Activated T-cell treated with anti-CD3 and anti-CD28 coated beads for 1 hour (primary cell): ENCODE data around the gene TNNI3K.

Source experiments
- DNase-seq: peaks from one replicate; pipeline ENCODE4 v3.0.0-alpha.2; 2020; ENCODE audit warnings: low read depth

TNNI3K gene

GRCh38 chr1:74392186-74392585 lies 157.0 kb downstream of the TNNI3K start:
- no peak for DNase-seq

DNA sequence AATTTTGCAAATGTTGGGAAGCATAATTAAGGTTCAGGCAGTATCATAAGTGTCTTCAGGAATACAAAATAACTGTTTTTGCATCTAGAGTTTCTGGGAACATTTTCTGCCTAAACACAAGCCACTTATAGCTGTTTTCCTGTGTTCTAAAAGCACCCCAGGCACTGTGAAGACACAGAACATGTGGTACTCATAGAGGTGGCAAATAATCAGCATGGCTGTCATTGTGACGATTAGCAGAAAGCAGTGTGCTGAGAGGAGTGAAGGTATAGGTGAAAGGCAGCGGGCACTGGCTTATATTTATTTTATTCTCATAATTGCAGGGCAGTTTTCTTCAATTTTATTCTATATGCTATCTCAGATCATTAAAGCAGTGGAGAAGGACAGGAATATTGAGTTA lies 157.7 kb downstream of the TNNI3K start:
- DNase-seq = no peak

DNA sequence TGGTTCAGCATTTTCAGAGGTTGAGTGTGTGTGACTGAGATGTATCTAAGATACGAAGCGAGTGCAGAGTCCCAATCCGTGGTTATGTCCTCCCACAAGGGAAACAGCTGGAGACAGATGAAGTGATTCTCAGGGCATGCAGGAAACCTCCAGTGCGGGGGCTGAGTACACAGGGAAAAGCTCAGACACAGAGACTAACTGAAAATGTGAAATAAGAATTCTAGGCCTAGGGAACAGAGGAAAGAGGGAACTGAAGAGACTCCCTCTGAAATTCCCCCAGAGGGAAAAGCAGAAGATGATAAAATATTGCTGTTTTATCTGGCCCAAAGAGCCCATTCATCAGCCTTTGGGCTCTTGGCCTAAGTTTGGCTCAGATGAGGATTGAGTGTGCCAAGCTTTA lies 160.4 kb downstream of the TNNI3K start:
- DNase-seq = no peak

- DNase-seq = no peak
Measured at GRCh38 chr1:74396462-74396861, 161.3 kb downstream of the TNNI3K start.

- no peak for DNase-seq
Measured at GRCh38 chr1:74396933-74397332, 161.7 kb downstream of the TNNI3K start.

- DNase-seq = no peak
Measured at GRCh38 chr1:74399249-74399648, 164.1 kb downstream of the TNNI3K start.

DNA sequence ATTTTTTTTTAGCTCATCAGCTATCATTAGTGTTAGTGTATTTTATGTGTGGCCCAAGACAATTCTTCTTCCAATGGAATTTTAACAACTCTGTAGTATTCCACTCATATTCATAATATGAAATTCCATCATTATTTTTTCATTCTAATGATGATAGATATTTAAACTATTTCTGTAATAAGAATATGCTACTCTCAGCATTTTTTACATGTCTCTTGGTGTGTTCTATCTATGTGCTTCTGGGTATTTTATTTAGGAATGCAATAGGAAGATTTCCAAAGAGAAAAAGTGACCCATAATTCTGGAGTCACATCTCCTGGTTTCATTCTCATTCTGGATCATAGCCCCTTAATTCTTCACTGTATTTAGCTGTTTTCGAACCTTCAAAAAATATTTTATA lies 167.7 kb downstream of the TNNI3K start:
- no peak for DNase-seq

- no peak for DNase-seq
Measured at GRCh38 chr1:74403606-74404005, 168.4 kb downstream of the TNNI3K start.

GRCh38 chr1:74406759-74407158 lies 171.6 kb downstream of the TNNI3K start:
- no peak for DNase-seq

DNA sequence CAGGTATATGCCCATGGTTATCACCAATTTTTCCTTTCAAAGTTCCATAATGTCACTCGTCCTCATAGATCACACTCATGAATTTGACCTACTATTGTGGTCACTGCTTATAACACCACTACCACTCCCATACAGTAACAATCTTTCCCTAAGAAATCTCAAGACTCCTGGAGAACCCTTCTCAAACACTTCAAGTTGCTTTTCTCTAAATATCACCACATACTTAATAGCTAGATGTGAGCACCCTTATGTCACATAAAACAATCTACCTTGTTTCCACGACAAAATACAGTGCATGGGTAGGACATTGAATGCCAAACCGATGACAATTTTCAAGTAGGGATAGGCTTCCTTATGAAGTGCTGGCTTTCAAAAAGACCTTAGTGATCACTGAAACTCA lies 172.7 kb downstream of the TNNI3K start:
- no peak for DNase-seq

GRCh38 chr1:74412244-74412643 lies 177.1 kb downstream of the TNNI3K start:
- DNase-seq = no peak

GRCh38 chr1:74415935-74416334 lies 180.7 kb downstream of the TNNI3K start:
- DNase-seq = no peak

DNA sequence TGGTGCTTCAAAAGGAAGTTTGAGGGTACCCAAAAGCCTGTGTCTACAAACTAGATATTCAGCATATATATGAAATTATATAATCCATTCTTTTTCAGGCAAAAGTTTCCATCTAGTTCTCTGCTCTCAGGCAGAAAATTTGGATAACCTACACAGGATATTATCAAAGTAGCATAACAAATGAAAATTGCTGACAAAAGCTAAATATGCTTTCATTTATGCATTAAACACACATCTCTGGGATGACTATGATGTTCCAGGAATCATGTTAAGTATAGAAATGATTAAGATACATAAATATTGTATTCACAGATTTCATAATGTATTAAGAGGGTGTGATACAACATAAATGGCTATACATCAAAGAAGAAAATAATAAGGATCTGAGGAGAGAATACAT lies 184.4 kb downstream of the TNNI3K start:
- DNase-seq = no peak

DNA sequence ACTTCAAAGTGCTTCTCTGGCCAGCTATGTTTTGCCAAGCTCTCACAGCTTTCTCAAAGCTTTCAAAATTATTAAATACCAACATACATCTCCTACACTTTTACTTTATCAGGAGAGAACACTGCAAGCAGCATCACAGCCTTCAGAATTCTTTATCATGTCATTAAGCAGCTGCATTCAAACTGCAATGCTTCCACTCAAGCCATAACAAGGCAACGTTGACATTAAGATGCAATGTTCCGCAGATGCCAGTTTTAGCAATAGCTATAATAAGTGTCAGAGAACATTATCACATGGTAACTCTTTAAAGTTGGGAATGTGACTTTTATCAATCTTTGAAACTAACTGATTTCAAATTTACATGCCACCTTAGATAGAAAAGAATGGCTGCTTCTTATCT lies 185.3 kb downstream of the TNNI3K start:
- no peak for DNase-seq

- DNase-seq = no peak
Measured at GRCh38 chr1:74422421-74423292, 187.5 kb downstream of the TNNI3K start.

DNA sequence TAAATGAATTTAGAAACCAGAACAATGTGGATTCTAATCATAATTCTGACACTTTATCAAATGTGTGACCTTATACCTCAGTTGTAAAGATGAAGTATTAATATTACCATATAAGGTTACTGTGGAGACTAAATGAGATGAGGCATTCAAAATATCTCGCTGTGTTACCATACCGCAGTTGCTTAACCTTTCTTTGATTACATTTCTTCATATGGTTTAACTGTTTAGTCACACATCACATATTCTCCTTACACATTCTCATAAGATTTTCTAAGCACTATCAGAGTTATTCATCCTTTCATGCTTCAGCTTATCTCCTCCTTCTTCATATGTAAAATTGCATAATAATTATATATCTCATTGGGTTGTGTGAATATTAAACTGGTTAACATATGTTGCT lies 188.3 kb downstream of the TNNI3K start:
- no peak for DNase-seq

- DNase-seq = no peak
Measured at GRCh38 chr1:74425676-74426075, 190.5 kb downstream of the TNNI3K start.

DNA sequence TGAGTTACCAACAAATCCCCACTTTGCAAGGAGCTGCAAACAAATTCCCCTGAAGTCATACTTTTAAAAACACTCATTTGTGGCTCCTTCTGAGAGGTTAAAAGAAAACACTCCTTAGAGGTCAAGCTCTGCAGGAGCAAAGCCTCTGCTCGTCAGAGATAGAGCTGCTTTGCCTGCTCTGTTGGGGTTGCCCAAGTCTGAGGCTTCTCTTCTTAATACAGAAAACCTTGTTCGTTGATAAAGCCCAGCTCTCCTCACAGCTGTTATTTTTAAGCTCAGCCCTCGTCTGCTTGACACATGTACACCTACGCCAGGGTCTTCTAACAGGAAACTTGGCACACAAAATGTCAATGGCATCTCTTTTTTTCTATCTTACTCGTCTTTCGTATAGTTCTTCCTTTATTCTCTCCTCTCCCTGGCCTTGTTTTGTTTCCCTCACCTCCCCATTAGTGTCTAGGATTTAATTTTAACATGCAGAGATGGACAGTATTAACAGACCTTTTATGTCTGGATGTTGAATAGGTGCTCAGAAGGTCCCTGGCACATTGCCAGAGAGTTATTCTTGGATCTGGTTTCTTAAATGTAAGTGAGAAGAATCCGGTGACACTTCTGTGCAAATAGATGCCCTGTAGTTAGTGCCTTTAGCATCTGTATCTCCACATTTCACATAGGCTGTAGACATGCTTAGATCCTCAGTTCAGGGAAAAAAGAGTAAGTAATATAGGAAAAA lies 191.2 kb downstream of the TNNI3K start:
- no peak for DNase-seq

GRCh38 chr1:74427681-74428080 lies 192.5 kb downstream of the TNNI3K start:
- no peak for DNase-seq

- no peak for DNase-seq
Measured at GRCh38 chr1:74429580-74429979, 194.4 kb downstream of the TNNI3K start.

DNA sequence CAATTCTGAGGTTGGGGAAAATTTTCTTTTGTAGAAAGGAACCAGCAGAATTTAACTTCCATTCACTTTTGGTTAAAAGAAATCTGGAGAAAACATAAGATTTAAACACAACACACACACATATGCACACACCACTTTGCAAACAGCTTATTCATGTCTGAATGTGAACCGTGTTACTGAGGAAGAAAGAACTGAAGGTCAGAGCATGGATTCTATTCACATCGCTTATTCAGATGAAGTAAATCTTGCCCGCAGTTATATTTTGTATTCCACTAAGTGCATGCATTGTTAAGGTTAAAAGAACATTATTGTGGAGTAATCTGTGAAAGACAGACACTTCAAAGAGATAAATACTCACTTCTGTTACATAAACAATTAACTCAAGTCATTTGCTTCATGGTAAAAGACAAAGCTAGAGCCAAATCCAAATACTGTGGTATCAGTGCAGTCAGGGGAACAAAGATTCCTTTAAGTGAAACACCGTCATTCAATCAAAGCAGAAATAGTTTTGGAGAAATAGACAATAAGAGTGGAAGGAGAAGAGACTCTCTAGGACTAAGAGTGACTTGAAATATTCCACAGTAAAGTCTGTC lies 195.3 kb downstream of the TNNI3K start:
- no peak for DNase-seq

- DNase-seq = no peak
Measured at GRCh38 chr1:74431531-74431930, 196.3 kb downstream of the TNNI3K start.

GRCh38 chr1:74432325-74432724 lies 197.1 kb downstream of the TNNI3K start:
- DNase-seq = no peak
